HL-60 (cell line): ENCODE results near the gene SP100.

Experiments used
- CTCF ChIP-seq: IDR thresholded peaks from one replicate; pipeline ENCODE4 v1.5.1; 2011; ENCODE audit warnings: low read length, control low read depth, inconsistent platforms; ENCODE audit not compliant: insufficient read depth
- GABPA ChIP-seq: IDR thresholded peaks from 2 replicates; pipeline ENCODE4 v1.6.1; 2012; ENCODE audit warnings: low read depth
- POLR2AphosphoS5 ChIP-seq: IDR thresholded peaks from 2 replicates; pipeline ENCODE4 v1.6.1; 2012; ENCODE audit warnings: low read depth

- TF ChIP-seq POLR2AphosphoS5, result no peak
- TF ChIP-seq CTCF, result no peak
- TF ChIP-seq GABPA, result no peak
Observed at GRCh38 chr2:230400041-230400440, 16.0 kb upstream of the SP100 start.
